OCI-LY1 (cell line): ENCODE data around the gene SLC5A9.

Experiments
- CTCF ChIP-seq: fragments of 200-600 bp; sonication (generic), shearing (Covaris generic); IDR thresholded peaks from 2 replicates; pipeline ENCODE4 v1.5.1; 2017; ENCODE audit warnings: mild to moderate bottlenecking, antibody characterized with exemption, low read length, moderate library complexity, mixed read lengths
- EZH2 ChIP-seq: fragments of 200-600 bp; sonication (generic), shearing (Covaris generic); IDR thresholded peaks from 2 replicates; pipeline ENCODE4 v1.8.0; 2017; ENCODE audit warnings: borderline replicate concordance, mixed run types, mild to moderate bottlenecking, antibody characterized with exemption, low read length, moderate library complexity, mixed read lengths

GRCh38 chr1:48222501-48223242 is at the start of gene SLC5A9:
- no peak for TF ChIP-seq EZH2
- TF ChIP-seq CTCF, result no peak
